DOHH2 (cell line): ENCODE measurements around the gene CCDC40.

Experiments used
- H3F3A ChIP-seq: fragments of 200-600 bp; sonication (generic), shearing (Covaris generic); 2 replicates; pipeline ENCODE4 v1.6.0; 2016; ENCODE audit warnings: antibody characterized with exemption, mild to moderate bottlenecking; ENCODE audit not compliant: control insufficient read depth, insufficient read depth
- H3K27ac ChIP-seq: fragments of 200-600 bp; sonication (generic); 2 replicates; pipeline ENCODE4 v1.5.1; 2014; ENCODE audit warnings: low read depth, mild to moderate bottlenecking, low read length, moderate library complexity
- H3K27me3 ChIP-seq: fragments of 200-600 bp; sonication (generic); 2 replicates; pipeline ENCODE4 v1.6.1; 2014; ENCODE audit warnings: mild to moderate bottlenecking, low read length, mixed read lengths; ENCODE audit not compliant: control insufficient read depth
- H3K36me3 ChIP-seq: fragments of 200-600 bp; sonication (generic); 2 replicates; pipeline ENCODE4 v1.6.1; 2014; ENCODE audit warnings: mild to moderate bottlenecking, low read length, moderate library complexity, mixed read lengths; ENCODE audit not compliant: control insufficient read depth
- H3K4me1 ChIP-seq: fragments of 200-600 bp; sonication (generic); 2 replicates; pipeline ENCODE4 v1.6.1; 2014; ENCODE audit warnings: mild to moderate bottlenecking, low read length, mixed read lengths; ENCODE audit not compliant: control insufficient read depth
- H3K4me2 ChIP-seq: fragments of 200-600 bp; sonication (generic); 2 replicates; pipeline ENCODE4 v1.6.0; 2014; ENCODE audit warnings: mild to moderate bottlenecking, low read length, moderate library complexity
- H3K4me3 ChIP-seq: fragments of 200-600 bp; sonication (generic); 2 replicates; pipeline ENCODE4 v1.5.1; 2014; ENCODE audit warnings: mild to moderate bottlenecking, low read length, mixed read lengths
- H3K79me2 ChIP-seq: fragments of 200-600 bp; sonication (generic); 2 replicates; pipeline ENCODE4 v1.6.1; 2014; ENCODE audit warnings: mild to moderate bottlenecking, low read length, mixed read lengths; ENCODE audit not compliant: control insufficient read depth
- H3K9me2 ChIP-seq: fragments of 200-600 bp; sonication (generic); replicated peaks from 2 replicates; pipeline ENCODE4 v1.6.1; 2014; ENCODE audit warnings: mild to moderate bottlenecking, low read length, mixed read lengths; ENCODE audit not compliant: control insufficient read depth
- H3K9me3 ChIP-seq: fragments of 200-600 bp; sonication (generic); 2 replicates; pipeline ENCODE4 v1.6.1; 2014; ENCODE audit warnings: antibody characterized with exemption, low read length, mixed read lengths; ENCODE audit not compliant: control insufficient read depth, insufficient read depth
- H4K20me1 ChIP-seq: fragments of 200-600 bp; sonication (generic); 2 replicates; pipeline ENCODE4 v1.6.0; 2014; ENCODE audit warnings: low read depth, mild to moderate bottlenecking, antibody characterized with exemption, low read length, moderate library complexity; ENCODE audit not compliant: control insufficient read depth, insufficient read depth
- EZH2phosphoT487 ChIP-seq: fragments of 200-600 bp; sonication (generic); IDR thresholded peaks from 2 replicates; pipeline ENCODE4 v1.6.1; 2017; ENCODE audit warnings: borderline replicate concordance, mild to moderate bottlenecking, antibody characterized with exemption, low read length, moderate library complexity, mixed read lengths
- TF ChIP-seq, protein P1 (sequence below): fragments of 200-600 bp; sonication (generic); IDR thresholded peaks from one replicate; pipeline ENCODE4 v1.5.1; 2014; ENCODE audit warnings: antibody characterized with exemption, mild to moderate bottlenecking, low read depth, low read length; ENCODE audit not compliant: poor library complexity, severe bottlenecking

The CCDC40 gene

DNA sequence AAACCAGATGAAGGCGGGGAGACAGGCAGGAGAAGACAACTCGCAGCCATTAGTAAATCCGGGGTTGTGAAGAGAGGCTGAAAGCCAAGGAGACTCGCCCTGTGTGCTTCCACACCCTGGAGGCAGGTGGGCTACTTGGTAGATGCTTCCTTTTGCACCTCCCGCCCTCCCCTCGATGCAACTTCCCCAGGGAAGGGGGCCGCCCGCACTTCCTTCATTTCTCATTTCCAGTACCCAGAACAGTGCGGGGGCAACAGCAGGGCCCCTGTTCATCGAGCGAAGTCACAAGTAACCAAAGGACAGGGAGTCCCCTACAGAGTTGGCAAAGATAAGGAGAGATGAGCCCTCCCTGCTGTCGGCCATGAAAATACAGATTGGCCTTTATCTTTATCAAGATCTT, 25.0 kb downstream of the CCDC40 start:
- no peaks in the 10 kb centered on the region for H3K27me3 ChIP-seq
- TF ChIP-seq EZH2phosphoT487: no peak
- TF ChIP-seq, protein P1, sequence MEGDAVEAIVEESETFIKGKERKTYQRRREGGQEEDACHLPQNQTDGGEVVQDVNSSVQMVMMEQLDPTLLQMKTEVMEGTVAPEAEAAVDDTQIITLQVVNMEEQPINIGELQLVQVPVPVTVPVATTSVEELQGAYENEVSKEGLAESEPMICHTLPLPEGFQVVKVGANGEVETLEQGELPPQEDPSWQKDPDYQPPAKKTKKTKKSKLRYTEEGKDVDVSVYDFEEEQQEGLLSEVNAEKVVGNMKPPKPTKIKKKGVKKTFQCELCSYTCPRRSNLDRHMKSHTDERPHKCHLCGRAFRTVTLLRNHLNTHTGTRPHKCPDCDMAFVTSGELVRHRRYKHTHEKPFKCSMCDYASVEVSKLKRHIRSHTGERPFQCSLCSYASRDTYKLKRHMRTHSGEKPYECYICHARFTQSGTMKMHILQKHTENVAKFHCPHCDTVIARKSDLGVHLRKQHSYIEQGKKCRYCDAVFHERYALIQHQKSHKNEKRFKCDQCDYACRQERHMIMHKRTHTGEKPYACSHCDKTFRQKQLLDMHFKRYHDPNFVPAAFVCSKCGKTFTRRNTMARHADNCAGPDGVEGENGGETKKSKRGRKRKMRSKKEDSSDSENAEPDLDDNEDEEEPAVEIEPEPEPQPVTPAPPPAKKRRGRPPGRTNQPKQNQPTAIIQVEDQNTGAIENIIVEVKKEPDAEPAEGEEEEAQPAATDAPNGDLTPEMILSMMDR: no peak
- H3F3A ChIP-seq: no peaks in the 10 kb centered on the region
- no peaks in the 10 kb centered on the region for H3K9me3 ChIP-seq
- H3K4me2 ChIP-seq: no peak overlapping the region
- H3K4me3 ChIP-seq: no peak overlapping the region
- no peaks in the 10 kb centered on the region for H4K20me1 ChIP-seq
- H3K79me2 ChIP-seq: no peaks in the 10 kb centered on the region
- H3K4me1 ChIP-seq: no peaks in the 10 kb centered on the region
- no peaks in the 10 kb centered on the region for H3K36me3 ChIP-seq
- no peaks in the 10 kb centered on the region for H3K9me2 ChIP-seq
- no peak overlapping the region for H3K27ac ChIP-seq

DNA sequence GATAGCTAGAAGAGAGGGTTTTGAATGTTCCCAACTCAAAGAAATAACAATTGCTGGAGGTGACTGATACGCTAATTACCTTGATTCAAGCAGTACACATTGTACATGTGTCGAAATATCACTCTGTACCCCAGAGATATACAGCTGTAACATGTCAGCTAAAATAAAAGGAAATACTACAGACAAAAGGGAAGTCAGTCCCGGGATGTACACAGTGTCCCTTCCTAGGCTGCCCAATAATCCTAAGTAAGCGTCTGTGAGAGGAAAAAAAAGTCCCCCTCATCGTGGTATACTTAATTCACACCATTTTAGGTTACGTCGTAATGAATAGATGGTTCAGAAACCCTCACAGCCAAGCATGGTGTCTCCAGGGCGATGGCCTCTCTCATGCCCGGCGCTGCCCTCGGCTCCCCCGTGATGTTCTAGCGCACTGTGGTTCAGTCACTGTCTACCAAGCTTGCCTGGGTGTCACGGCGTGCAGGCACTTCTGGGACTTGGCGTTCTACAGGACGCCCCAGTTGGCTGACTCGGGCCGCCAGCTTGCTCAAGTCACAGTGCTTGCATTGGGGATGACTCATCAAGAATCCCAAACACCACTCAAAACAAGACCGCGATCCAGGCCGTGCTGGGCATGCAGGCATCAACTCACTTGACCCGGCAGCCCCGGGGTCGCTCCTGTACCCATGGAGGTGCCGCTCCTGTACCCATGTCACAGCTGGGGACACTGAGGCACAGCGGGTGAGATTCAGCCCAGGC, 27.6 kb downstream of the CCDC40 start:
- no peaks in the 10 kb centered on the region for H3K4me1 ChIP-seq
- no peaks in the 10 kb centered on the region for H3K9me3 ChIP-seq
- H3K4me2 ChIP-seq: no peak overlapping the region
- no peaks in the 10 kb centered on the region for H3K27me3 ChIP-seq
- H3K36me3 ChIP-seq: no peaks in the 10 kb centered on the region
- no peak overlapping the region for H3K4me3 ChIP-seq
- no peaks in the 10 kb centered on the region for H3F3A ChIP-seq
- TF ChIP-seq EZH2phosphoT487: no peak
- TF ChIP-seq, protein P1: no peak
- H3K9me2 ChIP-seq: no peaks in the 10 kb centered on the region
- H3K27ac ChIP-seq: no peak overlapping the region
- no peaks in the 10 kb centered on the region for H3K79me2 ChIP-seq
- no peaks in the 10 kb centered on the region for H4K20me1 ChIP-seq

DNA sequence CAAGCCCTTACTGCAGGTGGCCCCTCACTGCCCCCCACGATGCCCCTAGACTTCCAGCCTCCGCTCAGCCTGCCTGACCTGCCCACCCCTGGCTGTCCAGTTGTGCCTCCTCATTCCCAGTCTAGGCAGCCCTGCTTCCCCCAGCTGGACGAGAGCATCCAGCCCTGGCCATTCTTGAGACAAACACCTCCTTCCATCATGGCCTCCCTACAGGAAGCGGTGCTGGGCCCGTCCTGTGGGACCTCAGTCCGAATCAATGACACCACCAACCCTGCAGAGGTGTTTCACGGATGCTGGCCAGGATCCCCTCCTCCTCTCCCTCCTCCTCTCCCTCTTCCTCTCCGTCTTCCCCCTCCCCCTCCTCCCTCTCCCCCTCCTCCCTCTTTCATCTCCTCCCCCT, 28.3 kb downstream of the CCDC40 start:
- Histone ChIP-seq H3K4me1 (no peaks in the 10 kb centered on the region), H3K9me3 (no peaks in the 10 kb centered on the region), H3K27me3 (no peaks in the 10 kb centered on the region), H4K20me1 (no peaks in the 10 kb centered on the region), H3K79me2 (no peaks in the 10 kb centered on the region), H3K4me2 (no peak overlapping the region), H3F3A (no peaks in the 10 kb centered on the region), H3K4me3 (no peak overlapping the region), H3K36me3 (no peaks in the 10 kb centered on the region), H3K27ac (no peak overlapping the region), H3K9me2 (no peaks in the 10 kb centered on the region)
- TF ChIP-seq EZH2phosphoT487: no peak
- TF ChIP-seq, protein P1: no peak
